Karpas-422 (cell line): Measurements from ENCODE around the gene EIF4G3. TPM values are rescaled to one million over a fixed set of nuclear protein-coding genes. Genes with fewer than 3 reads are reported as not detected.
A peak's percentile ranks its signal among the peaks of the same experiment; 100 is the strongest.
"Not testable (repeated sequence)": the region's sequence is repeated elsewhere in the genome, so short reads cannot be mapped to it uniquely, and the experiment has no call there.

Source experiments
- DNase-seq: peaks from one replicate; pipeline ENCODE4 v3.0.0-alpha.2; 2015
- H2AFZ ChIP-seq: fragments of 200-600 bp; sonication (generic); 2 replicates; pipeline ENCODE4 v1.6.1; 2014; ENCODE audit warnings: antibody characterized with exemption, low read length, mixed read lengths
- H3K27ac ChIP-seq: fragments of 200-600 bp; sonication (generic); 2 replicates; pipeline ENCODE4 v1.5.1; 2014; ENCODE audit warnings: mild to moderate bottlenecking, low read length, moderate library complexity
- H3K27me3 ChIP-seq: fragments of 200-600 bp; sonication (generic); 2 replicates; pipeline ENCODE4 v1.6.1; 2014; ENCODE audit warnings: low read length, mixed read lengths
- H3K36me3 ChIP-seq: fragments of 200-600 bp; sonication (generic); 2 replicates; pipeline ENCODE4 v1.6.1; 2014; ENCODE audit warnings: low read length, mixed read lengths; ENCODE audit not compliant: insufficient read depth
- H3K4me1 ChIP-seq: fragments of 200-600 bp; sonication (generic); 2 replicates; pipeline ENCODE4 v1.6.1; 2014; ENCODE audit warnings: mild to moderate bottlenecking, low read length, mixed read lengths
- H3K4me2 ChIP-seq: fragments of 200-600 bp; sonication (generic); 2 replicates; pipeline ENCODE4 v1.6.1; 2014; ENCODE audit warnings: low read length, low read depth, mild to moderate bottlenecking; ENCODE audit not compliant: poor library complexity, severe bottlenecking
- H3K4me3 ChIP-seq: fragments of 200-600 bp; sonication (generic); 2 replicates; pipeline ENCODE4 v1.5.1; 2014; ENCODE audit warnings: mild to moderate bottlenecking, antibody characterized with exemption, low read length, mixed read lengths
- H3K79me2 ChIP-seq: fragments of 200-600 bp; sonication (generic); 2 replicates; pipeline ENCODE4 v1.6.1; 2014; ENCODE audit warnings: mild to moderate bottlenecking, low read length, mixed read lengths
- H3K9ac ChIP-seq: fragments of 200-600 bp; sonication (generic); 2 replicates; pipeline ENCODE4 v1.6.0; 2014; ENCODE audit warnings: low read length
- H3K9me2 ChIP-seq: fragments of 200-600 bp; sonication (generic), shearing (Covaris generic); replicated peaks from 2 replicates; pipeline ENCODE4 v1.6.0; 2014; ENCODE audit warnings: mild to moderate bottlenecking, low read length, moderate library complexity; ENCODE audit not compliant: insufficient read depth
- H3K9me3 ChIP-seq: fragments of 300-700, 200-600 bp; sonication (generic); 2 replicates; pipeline ENCODE4 v1.6.1; 2014; ENCODE audit warnings: low read length, mixed read lengths
- H4K20me1 ChIP-seq: fragments of 200-600 bp; sonication (generic); 2 replicates; pipeline ENCODE4 v1.6.1; 2014; ENCODE audit warnings: mild to moderate bottlenecking, antibody characterized with exemption, low read length, low read depth; ENCODE audit not compliant: insufficient read depth
- total RNA-seq: library from RNA; depleted of rRNA; stranded (reverse); fragments of >200 nt; shearing (Covaris generic); gene quantifications from 2 replicates; pipeline ENCODE4 v1.2.3, GENCODE V29; 2014; ENCODE audit warnings: low replicate concordance

The EIF4G3 gene
- total RNA-seq, 1 experiment from 2014 or later = 139 TPM

- not testable (repeated sequence) for H2AFZ ChIP-seq, DNase-seq, H3K9me3 ChIP-seq, H3K27me3 ChIP-seq, H3K27ac ChIP-seq, H3K9me2 ChIP-seq, H3K4me3 ChIP-seq, H3K9ac ChIP-seq, H3K4me2 ChIP-seq
- peaks cover 13% of the 10 kb centered on the region; the same call in 1 of the 2 replicates for H4K20me1 ChIP-seq
- peaks cover 27% of the 10 kb centered on the region for H3K79me2 ChIP-seq
- peaks cover 17% of the 10 kb centered on the region for H3K4me1 ChIP-seq
- peaks cover 18% of the 10 kb centered on the region for H3K36me3 ChIP-seq
Measured at GRCh38 chr1:21178271-21178670, 1.6 kb upstream of the EIF4G3 start.

DNA sequence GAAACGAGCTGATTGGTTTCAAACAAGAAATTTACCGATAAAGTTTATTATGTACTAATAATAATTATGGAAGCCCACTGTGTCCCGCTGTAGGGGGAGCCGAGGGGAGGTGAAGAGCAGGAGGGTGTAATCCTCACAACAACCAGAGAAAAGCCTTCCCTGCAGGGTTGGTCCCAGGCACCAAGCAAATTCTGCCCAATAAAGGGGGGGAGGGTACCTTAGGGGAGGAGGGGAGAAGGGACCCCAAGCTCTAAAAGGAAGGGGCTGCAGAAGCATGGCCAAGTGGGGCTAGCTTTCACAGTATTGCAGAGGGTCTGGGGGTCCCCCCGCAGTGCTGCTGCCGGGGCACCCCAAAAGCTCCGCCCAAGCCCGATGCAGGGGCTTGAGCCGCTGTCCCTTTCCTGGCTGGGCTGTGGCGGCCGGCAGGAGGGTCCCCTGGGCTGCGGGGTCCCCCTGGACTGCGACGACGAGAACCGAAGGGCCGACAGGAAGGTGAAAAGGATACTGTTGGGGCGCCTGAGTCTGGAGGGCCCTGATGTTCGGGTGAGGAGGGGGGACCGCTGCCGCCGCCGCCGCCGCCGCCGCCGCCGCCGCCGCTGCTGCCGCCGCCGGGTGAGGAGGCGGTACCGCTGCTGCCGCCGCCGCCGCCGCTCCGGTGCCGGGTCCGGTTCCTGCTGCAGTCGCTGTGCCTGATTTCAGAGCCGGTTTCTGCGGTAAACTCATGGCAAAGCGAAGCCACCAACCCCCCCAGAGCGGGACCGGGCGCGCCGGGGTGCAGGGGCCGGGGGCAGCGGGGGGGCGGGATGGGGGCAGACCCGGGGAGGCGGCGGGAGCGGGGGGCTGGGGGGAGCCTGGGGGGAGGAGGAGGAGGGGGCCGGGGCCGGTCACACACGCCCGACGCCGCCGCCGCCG lies 771 bp downstream of the EIF4G3 start:
- Histone ChIP-seq H3K27me3 (no peaks in the 10 kb centered on the region), H3K79me2 (peaks cover 51% of the 10 kb centered on the region), H3K9me3 (no peaks in the 10 kb centered on the region), H3K4me2 (peak overlapping the region; percentile 83), H3K36me3 (peaks cover 31% of the 10 kb centered on the region), H3K9ac (peak overlapping the region; percentile 93), H3K27ac (peak overlapping the region; percentile 88), H4K20me1 (peaks cover 25% of the 10 kb centered on the region), H2AFZ (no peak overlapping the region), H3K4me3 (peak overlapping the region; percentile 95), H3K9me2 (no peaks in the 10 kb centered on the region), H3K4me1 (peaks cover 17% of the 10 kb centered on the region)
- DNase-seq = peak; percentile 74

GRCh38 chr1:21175324-21175669 lies 1.4 kb downstream of the EIF4G3 start:
- Histone ChIP-seq H3K9ac (peak overlapping the region; percentile 93), H3K27me3 (no peaks in the 10 kb centered on the region), H2AFZ (no peak overlapping the region), H3K4me3 (peak overlapping the region; percentile 95), H4K20me1 (peaks cover 26% of the 10 kb centered on the region), H3K4me2 (peak overlapping the region; percentile 83), H3K36me3 (peaks cover 32% of the 10 kb centered on the region), H3K9me3 (no peaks in the 10 kb centered on the region), H3K4me1 (peaks cover 17% of the 10 kb centered on the region), H3K27ac (peak overlapping the region; percentile 88), H3K9me2 (no peaks in the 10 kb centered on the region), H3K79me2 (peaks cover 57% of the 10 kb centered on the region)
- DNase-seq = peak; percentile 82

- Histone ChIP-seq H3K4me1 (peaks cover 17% of the 10 kb centered on the region), H3K27ac (peak overlapping the region; percentile 88), H3K36me3 (peaks cover 34% of the 10 kb centered on the region), H3K9ac (peak overlapping the region; percentile 93), H4K20me1 (peaks cover 26% of the 10 kb centered on the region), H3K27me3 (no peaks in the 10 kb centered on the region), H3K4me2 (peak overlapping the region; percentile 83), H3K4me3 (peak overlapping the region; percentile 95), H3K9me3 (no peaks in the 10 kb centered on the region), H3K9me2 (no peaks in the 10 kb centered on the region), H3K79me2 (peaks cover 61% of the 10 kb centered on the region), H2AFZ (no peak overlapping the region)
- no peak for DNase-seq
Measured at GRCh38 chr1:21174654-21175323, 1.9 kb downstream of the EIF4G3 start.

DNA sequence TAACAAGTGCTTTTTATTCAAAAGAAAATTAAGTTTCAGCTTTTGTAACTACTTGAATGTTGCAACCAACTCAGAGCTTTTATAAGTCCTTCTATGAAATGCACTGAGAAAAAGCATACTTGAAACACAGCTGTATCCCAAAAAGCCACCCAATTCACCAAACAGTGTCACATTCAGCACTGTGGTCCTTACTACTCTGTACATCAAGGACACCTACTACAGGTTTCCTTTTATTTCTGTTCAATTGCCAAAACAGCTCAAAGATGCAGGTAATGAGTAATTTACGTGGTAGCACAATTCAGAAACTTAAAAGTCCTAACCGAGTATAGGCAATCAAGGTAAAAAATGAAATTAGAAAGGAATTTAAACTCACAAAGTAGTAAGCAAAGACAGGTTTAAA lies 2.5 kb downstream of the EIF4G3 start:
- H3K27me3 ChIP-seq = no peaks in the 10 kb centered on the region
- peak overlapping the region; percentile 93; the same call in 1 of the 2 replicates for H3K9ac ChIP-seq
- H3K4me2 ChIP-seq = peak overlapping the region; percentile 83
- peaks cover 17% of the 10 kb centered on the region for H3K4me1 ChIP-seq
- peaks cover 34% of the 10 kb centered on the region for H3K36me3 ChIP-seq
- DNase-seq = no peak
- H3K9me2 ChIP-seq = no peaks in the 10 kb centered on the region
- H4K20me1 ChIP-seq = peaks cover 26% of the 10 kb centered on the region
- no peak overlapping the region for H2AFZ ChIP-seq
- peak overlapping the region; percentile 88; the same call in 1 of the 2 replicates for H3K27ac ChIP-seq
- no peaks in the 10 kb centered on the region for H3K9me3 ChIP-seq
- H3K4me3 ChIP-seq = peak overlapping the region; percentile 95
- peaks cover 65% of the 10 kb centered on the region for H3K79me2 ChIP-seq

DNA sequence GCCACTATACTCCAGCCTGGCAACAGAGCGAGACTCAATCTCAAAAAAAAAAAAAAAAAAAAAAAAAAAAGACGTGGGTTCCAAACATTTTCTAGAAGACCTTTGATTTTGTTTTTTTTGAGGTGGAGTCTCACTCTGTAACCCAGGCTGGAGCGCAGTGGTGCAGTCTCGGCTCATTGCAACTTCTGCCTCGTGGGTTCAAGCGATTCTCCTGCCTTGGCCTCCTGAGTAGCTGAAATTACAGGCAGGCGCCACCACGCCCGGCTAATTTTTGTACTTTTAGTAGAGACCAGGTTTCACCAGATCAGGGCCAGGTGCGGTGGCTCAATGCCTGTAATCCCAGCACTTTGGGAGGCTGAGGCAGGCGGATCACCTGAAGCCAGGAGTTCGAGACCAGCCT lies 3.6 kb downstream of the EIF4G3 start:
- Histone ChIP-seq H3K4me1 (peaks cover 17% of the 10 kb centered on the region), H4K20me1 (peaks cover 31% of the 10 kb centered on the region), H3K79me2 (peaks cover 75% of the 10 kb centered on the region), H3K36me3 (peaks cover 41% of the 10 kb centered on the region)
- not testable (repeated sequence) for H3K4me3 ChIP-seq, DNase-seq, H3K9me3 ChIP-seq, H2AFZ ChIP-seq, H3K27ac ChIP-seq, H3K9me2 ChIP-seq, H3K9ac ChIP-seq, H3K4me2 ChIP-seq, H3K27me3 ChIP-seq

- H3K27me3 ChIP-seq, H3K9ac ChIP-seq, H2AFZ ChIP-seq, H3K9me2 ChIP-seq, H3K4me2 ChIP-seq, DNase-seq, H3K27ac ChIP-seq, H3K9me3 ChIP-seq, H3K4me3 ChIP-seq: not testable (repeated sequence)
- H4K20me1 ChIP-seq = peaks cover 35% of the 10 kb centered on the region
- H3K79me2 ChIP-seq = peaks cover 94% of the 10 kb centered on the region
- H3K4me1 ChIP-seq = peaks cover 21% of the 10 kb centered on the region
- H3K36me3 ChIP-seq = peaks cover 51% of the 10 kb centered on the region
Measured at GRCh38 chr1:21170837-21171236, 5.9 kb downstream of the EIF4G3 start.

- peaks cover 53% of the 10 kb centered on the region for H3K36me3 ChIP-seq
- no peaks in the 10 kb centered on the region for H3K9me2 ChIP-seq
- no peak overlapping the region for H3K9ac ChIP-seq
- no peaks in the 10 kb centered on the region for H3K9me3 ChIP-seq
- no peak overlapping the region for H3K4me2 ChIP-seq
- peaks cover 94% of the 10 kb centered on the region for H3K79me2 ChIP-seq
- no peaks in the 10 kb centered on the region for H3K27me3 ChIP-seq
- no peak for DNase-seq
- H3K27ac ChIP-seq = no peak overlapping the region
- H4K20me1 ChIP-seq = peaks cover 37% of the 10 kb centered on the region
- no peak overlapping the region for H3K4me3 ChIP-seq
- no peak overlapping the region for H2AFZ ChIP-seq
- H3K4me1 ChIP-seq = peaks cover 19% of the 10 kb centered on the region
Measured at GRCh38 chr1:21168444-21168843, 8.3 kb downstream of the EIF4G3 start.
